SK-N-SH (cell line): ENCODE results near the gene ZNF549. TPM values are rescaled to one million over a fixed set of nuclear protein-coding genes. Genes with fewer than 3 reads are reported as not detected.
"Not testable (repeated sequence)": the region's sequence is repeated elsewhere in the genome, so short reads cannot be mapped to it uniquely, and the experiment has no call there.

ENCODE experiments used
- CTCF ChIA-PET: fragments of 300-600, 350-600 bp; formaldehyde crosslinking; extraction: SDS; loops from one replicate; lab custom pipeline; 2021; lab: Yijun Ruan, JAX
- POLR2A ChIA-PET: fragments of 350-600 bp; sonication (Branson Sonifier 250); formaldehyde crosslinking; extraction: SDS; loops from one replicate; lab custom pipeline; 2020; ENCODE audit warnings: antibody characterized with exemption, inconsistent platforms; lab: Yijun Ruan, JAX
- DNase-seq: peaks from one replicate; pipeline ENCODE4 v3.0.0; 2012
- H2AFZ ChIP-seq: fragments of 200-600 bp; sonication (generic); 2 replicates; pipeline ENCODE4 v1.8.1; 2016; ENCODE audit warnings: antibody characterized with exemption, mild to moderate bottlenecking, low read depth
- H3F3A ChIP-seq: fragments of 200-600 bp; sonication (generic); replicated peaks from 2 replicates; pipeline ENCODE3; 2016; ENCODE audit warnings: antibody characterized with exemption, mild to moderate bottlenecking; ENCODE audit not compliant: insufficient read depth
- H3K27ac ChIP-seq, 2 experiments: fragments of 200-500 bp in 1 of 2; fragments of 200-600 bp in 1 of 2; sonication (Bioruptor generic) in 1 of 2; sonication (generic), shearing (Covaris generic) in 1 of 2; 2 replicates each; pipeline versions ENCODE4 v1.5.1 to v1.6.1; 2014 to 2016; ENCODE audit warnings: low read depth in 2 of 2, inconsistent platforms in 1 of 2, low read length in 1 of 2, mild to moderate bottlenecking in 1 of 2, mixed read lengths in 1 of 2
- H3K27me3 ChIP-seq: fragments of 200-600 bp; sonication (generic), shearing (Covaris generic); 2 replicates; pipeline ENCODE4 v1.6.1; 2016; ENCODE audit warnings: mixed run types; ENCODE audit not compliant: insufficient read depth
- H3K36me3 ChIP-seq, 2 experiments: fragments of 200-500 bp in 1 of 2; fragments of 200-600 bp in 1 of 2; sonication (Bioruptor generic) in 1 of 2; sonication (generic) in 1 of 2; replicated peaks in 1 of 2; 2 replicates each; pipeline versions ENCODE3 to v1.5.1; 2014 to 2016; ENCODE audit warnings: low read length in 1 of 2, mild to moderate bottlenecking in 1 of 2; ENCODE audit not compliant: insufficient read depth in 2 of 2, control insufficient read depth in 1 of 2
- H3K4me1 ChIP-seq, 2 experiments: fragments of 200-500 bp in 1 of 2; fragments of 200-600 bp in 1 of 2; sonication (Bioruptor generic) in 1 of 2; sonication (generic), shearing (Covaris generic) in 1 of 2; 2 replicates each; pipeline versions ENCODE4 v1.5.1 to v1.6.1; 2014 to 2016; ENCODE audit warnings: low read depth in 1 of 2, low read length in 1 of 2, mixed run types in 1 of 2; ENCODE audit not compliant: insufficient read depth in 2 of 2, control insufficient read depth in 1 of 2
- H3K4me2 ChIP-seq: fragments of 200-600 bp; sonication (generic), shearing (Covaris generic); 2 replicates; pipeline ENCODE4 v1.6.1; 2017; ENCODE audit warnings: mixed run types
- H3K4me3 ChIP-seq, 2 experiments: fragments of 200-500 bp in 1 of 2; fragments of 200-600 bp in 1 of 2; sonication (Bioruptor generic) in 1 of 2; sonication (generic), shearing (Covaris generic) in 1 of 2; 2 replicates each; pipeline versions ENCODE4 v1.5.1 to v1.8.1; 2014 to 2016; ENCODE audit warnings: low read depth in 2 of 2, inconsistent platforms in 1 of 2, low read length in 1 of 2, mild to moderate bottlenecking in 1 of 2, mixed read lengths in 1 of 2, moderate library complexity in 1 of 2
- H3K79me2 ChIP-seq: fragments of 200-600 bp; sonication (generic); 2 replicates; pipeline ENCODE4 v1.8.1; 2017; ENCODE audit warnings: mild to moderate bottlenecking; ENCODE audit not compliant: insufficient read depth
- H3K9ac ChIP-seq: fragments of 200-600 bp; sonication (generic); 2 replicates; pipeline ENCODE4 v1.6.1; 2017; ENCODE audit warnings: mixed run types
- H3K9me2 ChIP-seq: fragments of 200-600 bp; sonication (generic); 2 replicates; pipeline ENCODE4 v1.6.1; 2017; ENCODE audit warnings: mixed run types
- H3K9me3 ChIP-seq: fragments of 200-600 bp; sonication (generic); 2 replicates; pipeline ENCODE4 v1.6.1; 2017; ENCODE audit warnings: mixed run types, mild to moderate bottlenecking, moderate library complexity
- H4K20me1 ChIP-seq: fragments of 200-600 bp; sonication (generic); 2 replicates; pipeline ENCODE4 v1.6.1; 2017; ENCODE audit warnings: mild to moderate bottlenecking, mixed run types; ENCODE audit not compliant: insufficient read depth
- CHD2 ChIP-seq: fragments of 150-350 bp; IDR thresholded peaks from 2 replicates; pipeline ENCODE4 v1.6.1; 2018; ENCODE audit warnings: low read length; ENCODE audit not compliant: partially characterized antibody
- ELF1 ChIP-seq: IDR thresholded peaks from 2 replicates; pipeline ENCODE4 v1.4.0; 2012
- FOXM1 ChIP-seq: IDR thresholded peaks from 2 replicates; pipeline ENCODE4 v1.4.0; 2012; ENCODE audit warnings: low read depth, mild to moderate bottlenecking
- GABPA ChIP-seq: IDR thresholded peaks from 2 replicates; pipeline ENCODE4 v1.4.0; 2012; ENCODE audit warnings: low read depth, mild to moderate bottlenecking
- IRF3 ChIP-seq: fragments of 150-350 bp; IDR thresholded peaks from 2 replicates; pipeline ENCODE4 v1.6.1; 2016; ENCODE audit warnings: mild to moderate bottlenecking, low read depth, low read length
- MAX ChIP-seq: IDR thresholded peaks from 2 replicates; pipeline ENCODE4 v1.4.0; 2012; ENCODE audit warnings: low read depth
- MXI1 ChIP-seq: IDR thresholded peaks from 2 replicates; pipeline ENCODE4 v1.6.1; 2012; ENCODE audit warnings: mild to moderate bottlenecking, low read depth, low read length, improper control_type of control experiment
- POLR2AphosphoS5 ChIP-seq: IDR thresholded peaks from 2 replicates; pipeline ENCODE4 v1.6.1; 2012; ENCODE audit warnings: low read depth, low read length
- SMC3 ChIP-seq: IDR thresholded peaks from 2 replicates; pipeline ENCODE4 v1.6.1; 2012; ENCODE audit warnings: low read depth, low read length, improper control_type of control experiment
- TAF1 ChIP-seq: IDR thresholded peaks from 2 replicates; pipeline ENCODE4 v1.6.1; 2012; ENCODE audit warnings: low read depth, mild to moderate bottlenecking, low read length, moderate library complexity, borderline replicate concordance
- YY1 ChIP-seq: IDR thresholded peaks from 2 replicates; pipeline ENCODE4 v1.4.0; 2012; ENCODE audit warnings: low read depth, mild to moderate bottlenecking
- WGBS: methylation state at CpG from one replicate; pipeline ENCODE4 v1.1.6; 2017; ENCODE audit warnings: low lambda C conversion rate; 5-methylcytosine and 5-hydroxymethylcytosine counted together
- polyA plus RNA-seq, 3 experiments: library from polyadenylated mRNA; depleted of rRNA; stranded (reverse); fragments of >200 nt; gene quantifications; 2 replicates each; pipeline ENCODE4 v1.2.3, GENCODE V29; 2012
- TF ChIP-seq, protein P1 (sequence below): fragments of 150-350 bp; IDR thresholded peaks from 2 replicates; pipeline ENCODE4 v1.6.1; 2017; ENCODE audit warnings: antibody characterized with exemption, low read length, low read depth, borderline replicate concordance
- TF ChIP-seq, protein P2 (sequence below): IDR thresholded peaks from 2 replicates; pipeline ENCODE4 v1.6.1; 2012; ENCODE audit warnings: mild to moderate bottlenecking, low read depth, low read length, moderate library complexity

ZNF549 gene
- polyA plus RNA-seq, 1 of the 3 experiments (the other 2 are of a cell fraction) = 2.4 TPM

DNA sequence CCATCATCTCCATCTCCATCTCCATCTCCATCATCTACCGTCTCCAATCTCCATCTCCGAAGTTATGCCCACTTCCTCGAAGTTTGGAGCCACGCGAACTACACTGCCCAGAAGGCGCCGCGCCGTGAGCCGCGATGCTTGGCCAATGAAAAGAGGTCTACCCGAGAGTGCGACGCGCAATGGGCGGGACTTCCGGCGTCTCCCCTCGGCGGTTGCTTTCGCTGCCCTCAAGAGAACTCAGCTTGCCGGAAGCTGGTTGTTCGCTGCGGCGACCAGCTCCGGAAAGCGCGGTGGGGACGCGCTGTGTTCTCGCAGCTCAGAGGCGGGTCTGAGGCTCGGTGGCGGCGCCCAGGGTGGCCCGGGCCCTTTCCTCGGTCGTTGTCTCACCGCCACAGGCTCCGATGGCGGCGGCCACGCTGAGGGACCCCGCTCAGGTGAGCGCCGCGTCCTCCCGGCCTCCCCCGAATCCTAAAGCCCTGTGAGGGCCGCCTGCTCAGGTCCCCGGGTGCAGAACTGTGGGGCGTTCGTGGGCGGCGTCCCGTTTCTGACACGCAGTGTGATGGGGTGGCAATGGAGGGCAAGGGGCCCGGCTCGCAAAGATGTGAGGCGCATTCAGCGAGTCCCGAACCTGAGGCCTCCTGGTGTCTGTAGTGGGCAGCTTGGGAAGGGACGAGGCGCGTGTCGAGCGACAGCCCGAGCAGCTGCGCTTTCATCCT, 27.3 kb upstream of the ZNF549 start, which contains the start of gene ZNF773:
TSS of gene ZNF773 (plus strand) at position 259 of the 716 bp plus-strand sequence. CDS start at position 402, 143 bp downstream.
- CTCF ChIA-PET, H3K27me3 ChIP-seq, H3K4me1 ChIP-seq, H3K9me2 ChIP-seq, H3K9me3 ChIP-seq, H4K20me1 ChIP-seq: not testable (repeated sequence)
- peak within 1 kb of the TSS; percentile 40 to 64; a peak in 3 of 4 replicates for H3K27ac ChIP-seq
- H3K9ac ChIP-seq = peak within 1 kb of the TSS; percentile 80
- H2AFZ ChIP-seq = peak within 1 kb of the TSS; percentile 56; the same call in 1 of the 2 replicates
- peaks cover 39% of the 10 kb centered on the region for H3K79me2 ChIP-seq
- peak within 1 kb of the TSS; percentile 72 to 83 for H3K4me3 ChIP-seq
- under 1% methylated on average over 51 of the region's 69 CpGs for WGBS
- POLR2A ChIA-PET = interaction anchor here (0.6 to 1.0 kb wide), 3 partner anchors 23 to 174 kb away, joined by 4 read pairs; partner anchors contain the start of genes ZNF134 and ZNF772
- H3K4me2 ChIP-seq = peak within 1 kb of the TSS; percentile 70
- peak; percentile 92 for DNase-seq
- peaks cover 17% of the 10 kb centered on the region for H3F3A ChIP-seq
- H3K36me3 ChIP-seq = peaks cover 6 to 20% of the 10 kb centered on the region in 2 experiments
- TF ChIP-seq ELF1 (peak; percentile 90), POLR2AphosphoS5 (peak; percentile 91), GABPA (peak; percentile 91), MXI1 (peak; percentile 38; the same call in 1 of the 2 replicates), MAX (peak; percentile 58; the same call in 1 of the 2 replicates), TAF1 (peak; percentile 66; the same call in 1 of the 2 replicates), IRF3 (peak; percentile 56), CHD2 (peak; percentile 93)

DNA sequence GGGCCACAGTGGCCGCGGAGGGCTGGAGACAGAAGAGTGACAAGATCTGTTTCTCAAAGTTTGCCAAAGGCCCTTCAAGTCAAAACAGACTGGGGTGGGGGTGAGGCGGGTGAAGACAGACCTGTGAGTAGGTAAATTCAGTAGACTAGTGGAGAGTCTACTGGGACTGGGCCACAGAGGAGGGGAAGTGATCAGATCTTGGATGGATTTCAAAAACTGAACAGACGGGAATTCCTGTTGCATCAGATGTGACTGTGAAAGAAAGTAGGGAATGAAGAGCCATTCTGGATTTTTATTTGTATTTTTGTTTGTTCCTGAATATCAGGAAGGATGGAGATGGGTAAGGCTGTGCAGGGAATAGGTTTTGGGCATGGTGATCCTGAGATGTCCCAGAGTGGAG, 26.8 kb upstream of the ZNF549 start:
- 11% methylated on average over 2 of the region's 4 CpGs for WGBS
- POLR2A ChIA-PET = interaction anchor here (1.0 kb wide), 2 partner anchors 24 to 114 kb away, joined by 4 read pairs; partner anchors contain the start of genes ZNF134 and ZNF772
- peaks cover 17% of the 10 kb centered on the region for H3F3A ChIP-seq
- H3K9me3 ChIP-seq, H4K20me1 ChIP-seq, H3K27ac ChIP-seq, H2AFZ ChIP-seq, DNase-seq, H3K27me3 ChIP-seq, H3K9me2 ChIP-seq, H3K4me1 ChIP-seq, CTCF ChIA-PET: not testable (repeated sequence)
- peak overlapping the region; percentile 44 to 56 for H3K4me3 ChIP-seq
- peak overlapping the region; percentile 34; the same call in 1 of the 2 replicates for H3K9ac ChIP-seq
- peaks cover 39% of the 10 kb centered on the region for H3K79me2 ChIP-seq
- H3K36me3 ChIP-seq = peaks cover 10 to 22% of the 10 kb centered on the region in 2 experiments
- H3K4me2 ChIP-seq = peak overlapping the region; percentile 70

DNA sequence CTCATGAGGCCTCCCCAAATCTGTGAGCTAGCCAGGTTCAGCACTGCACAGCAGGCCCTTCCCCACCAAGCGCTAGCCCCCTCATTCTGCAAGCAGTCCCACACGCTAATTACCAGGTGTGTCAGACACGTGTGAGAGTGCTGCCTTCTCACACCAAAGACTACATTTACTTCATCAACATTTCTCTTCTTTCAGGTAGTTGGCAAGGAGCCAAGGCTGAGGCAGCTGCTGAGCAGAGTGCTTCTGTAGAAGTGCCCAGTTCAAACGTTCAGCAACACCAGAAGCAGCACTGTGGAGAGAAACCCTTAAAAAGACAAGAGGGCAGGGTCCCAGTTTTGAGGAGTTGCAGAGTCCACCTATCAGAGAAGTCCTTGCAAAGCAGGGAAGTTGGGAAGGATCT, 21.0 kb upstream of the ZNF549 start:
- no peaks in the 10 kb centered on the region for H3K4me1 ChIP-seq
- ChIA-PET CTCF (no interaction called here), POLR2A (no interaction called here)
- H3K27ac ChIP-seq = no peak overlapping the region
- peaks cover 10% of the 10 kb centered on the region for H3F3A ChIP-seq
- H4K20me1 ChIP-seq = no peaks in the 10 kb centered on the region
- no peak overlapping the region for H3K9ac ChIP-seq
- DNase-seq = no peak
- peaks cover 10% of the 10 kb centered on the region for H3K9me3 ChIP-seq
- peaks cover 28% of the 10 kb centered on the region for H3K79me2 ChIP-seq
- H2AFZ ChIP-seq = no peak overlapping the region
- peak overlapping the region in 1 of 2 experiments; percentile 2; a peak in 1 of 4 replicates for H3K4me3 ChIP-seq
- H3K27me3 ChIP-seq = no peaks in the 10 kb centered on the region
- no peak overlapping the region for H3K4me2 ChIP-seq
- WGBS = 50% methylated on average over 4 of the region's 4 CpGs
- no peaks in the 10 kb centered on the region for H3K9me2 ChIP-seq
- H3K36me3 ChIP-seq = peaks cover 34 to 64% of the 10 kb centered on the region in 2 experiments
- TF ChIP-seq, protein P1, sequence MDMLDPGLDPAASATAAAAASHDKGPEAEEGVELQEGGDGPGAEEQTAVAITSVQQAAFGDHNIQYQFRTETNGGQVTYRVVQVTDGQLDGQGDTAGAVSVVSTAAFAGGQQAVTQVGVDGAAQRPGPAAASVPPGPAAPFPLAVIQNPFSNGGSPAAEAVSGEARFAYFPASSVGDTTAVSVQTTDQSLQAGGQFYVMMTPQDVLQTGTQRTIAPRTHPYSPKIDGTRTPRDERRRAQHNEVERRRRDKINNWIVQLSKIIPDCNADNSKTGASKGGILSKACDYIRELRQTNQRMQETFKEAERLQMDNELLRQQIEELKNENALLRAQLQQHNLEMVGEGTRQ = no peak
- TF ChIP-seq SMC3 = no peak
- TF ChIP-seq YY1 = no peak
- TF ChIP-seq FOXM1 = no peak
- TF ChIP-seq, protein P2, sequence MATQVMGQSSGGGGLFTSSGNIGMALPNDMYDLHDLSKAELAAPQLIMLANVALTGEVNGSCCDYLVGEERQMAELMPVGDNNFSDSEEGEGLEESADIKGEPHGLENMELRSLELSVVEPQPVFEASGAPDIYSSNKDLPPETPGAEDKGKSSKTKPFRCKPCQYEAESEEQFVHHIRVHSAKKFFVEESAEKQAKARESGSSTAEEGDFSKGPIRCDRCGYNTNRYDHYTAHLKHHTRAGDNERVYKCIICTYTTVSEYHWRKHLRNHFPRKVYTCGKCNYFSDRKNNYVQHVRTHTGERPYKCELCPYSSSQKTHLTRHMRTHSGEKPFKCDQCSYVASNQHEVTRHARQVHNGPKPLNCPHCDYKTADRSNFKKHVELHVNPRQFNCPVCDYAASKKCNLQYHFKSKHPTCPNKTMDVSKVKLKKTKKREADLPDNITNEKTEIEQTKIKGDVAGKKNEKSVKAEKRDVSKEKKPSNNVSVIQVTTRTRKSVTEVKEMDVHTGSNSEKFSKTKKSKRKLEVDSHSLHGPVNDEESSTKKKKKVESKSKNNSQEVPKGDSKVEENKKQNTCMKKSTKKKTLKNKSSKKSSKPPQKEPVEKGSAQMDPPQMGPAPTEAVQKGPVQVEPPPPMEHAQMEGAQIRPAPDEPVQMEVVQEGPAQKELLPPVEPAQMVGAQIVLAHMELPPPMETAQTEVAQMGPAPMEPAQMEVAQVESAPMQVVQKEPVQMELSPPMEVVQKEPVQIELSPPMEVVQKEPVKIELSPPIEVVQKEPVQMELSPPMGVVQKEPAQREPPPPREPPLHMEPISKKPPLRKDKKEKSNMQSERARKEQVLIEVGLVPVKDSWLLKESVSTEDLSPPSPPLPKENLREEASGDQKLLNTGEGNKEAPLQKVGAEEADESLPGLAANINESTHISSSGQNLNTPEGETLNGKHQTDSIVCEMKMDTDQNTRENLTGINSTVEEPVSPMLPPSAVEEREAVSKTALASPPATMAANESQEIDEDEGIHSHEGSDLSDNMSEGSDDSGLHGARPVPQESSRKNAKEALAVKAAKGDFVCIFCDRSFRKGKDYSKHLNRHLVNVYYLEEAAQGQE = no peak
- TF ChIP-seq MAX = no peak
- TF ChIP-seq ELF1 = no peak
